Fibroblast of lung (primary cell): ENCODE results near the gene HCN3. TPM values are rescaled to one million over a fixed set of nuclear protein-coding genes. Genes with fewer than 3 reads are reported as not detected.
A peak's percentile ranks its signal among the peaks of the same experiment; 100 is the strongest.

Experiments used
- DNase-seq, 2 donors: peaks; one replicate each; pipeline versions ENCODE4 v3.0.0 to v3.0.0-alpha.2; 2010; ENCODE audit warnings: low read depth in 2 of 2
- H2AFZ ChIP-seq: 2 replicates; pipeline ENCODE4 v1.5.1; 2012; ENCODE audit warnings: low read length, control low read depth, inconsistent platforms
- H3K27ac ChIP-seq: 2 replicates; pipeline ENCODE4 v1.5.1; 2011; ENCODE audit warnings: low read length, control low read depth; ENCODE audit not compliant: insufficient read depth
- H3K27me3 ChIP-seq: 2 replicates; pipeline ENCODE4 v1.5.1; 2011; ENCODE audit warnings: mild to moderate bottlenecking, low read length; ENCODE audit not compliant: control insufficient read depth, insufficient read depth
- H3K36me3 ChIP-seq: 2 replicates; pipeline ENCODE4 v1.5.1; 2011; ENCODE audit warnings: low read length; ENCODE audit not compliant: control insufficient read depth, insufficient read depth
- H3K4me1 ChIP-seq: 2 replicates; pipeline ENCODE4 v1.5.1; 2011; ENCODE audit warnings: low read length; ENCODE audit not compliant: control insufficient read depth, insufficient read depth; ENCODE audit errors: extremely low read depth
- H3K4me2 ChIP-seq: 2 replicates; pipeline ENCODE4 v1.5.1; 2011; ENCODE audit warnings: low read length, control low read depth; ENCODE audit not compliant: insufficient read depth; ENCODE audit errors: extremely low read depth
- H3K4me3 ChIP-seq, 4 experiments: fragments of 200-600 bp in 1 of 4; sonication (generic) in 1 of 4; replicated peaks in 1 of 4; 2 replicates each; pipeline ENCODE4 v1.5.1; 2011 to 2016; ENCODE audit warnings: low read length in 4 of 4, low read depth in 3 of 4, mild to moderate bottlenecking in 3 of 4, control low read depth in 2 of 4, inconsistent platforms in 1 of 4, mixed read lengths in 1 of 4; ENCODE audit not compliant: insufficient read depth in 1 of 4; ENCODE audit errors: control extremely low read depth in 1 of 4
- H3K79me2 ChIP-seq: 2 replicates; pipeline ENCODE4 v1.5.1; 2012; ENCODE audit warnings: mild to moderate bottlenecking, low read length, inconsistent platforms; ENCODE audit not compliant: control insufficient read depth, insufficient read depth
- H3K9ac ChIP-seq: 2 replicates; pipeline ENCODE4 v1.5.1; 2011; ENCODE audit warnings: mild to moderate bottlenecking, low read length, control low read depth; ENCODE audit not compliant: insufficient read depth
- H3K9me3 ChIP-seq: 2 replicates; pipeline ENCODE4 v1.5.1; 2012; ENCODE audit warnings: low read depth, low read length; ENCODE audit not compliant: control insufficient read depth, insufficient read depth
- H4K20me1 ChIP-seq: 2 replicates; pipeline ENCODE4 v1.5.1; 2011; ENCODE audit warnings: low read length; ENCODE audit not compliant: control insufficient read depth, insufficient read depth; ENCODE audit errors: extremely low read depth
- CTCF ChIP-seq, 2 donors: IDR thresholded peaks in 1 of 2; conservative IDR thresholded peaks in 1 of 2; 1 replicate in 1 of 2; 2 replicates in 1 of 2; pipeline ENCODE4 v1.5.1; 2011 to 2012; ENCODE audit warnings: low read length in 2 of 2, control low read depth in 1 of 2, inconsistent platforms in 1 of 2, low read depth in 1 of 2, mild to moderate bottlenecking in 1 of 2
- EZH2 ChIP-seq: IDR thresholded peaks from 2 replicates; pipeline ENCODE4 v1.5.1; 2012; ENCODE audit warnings: low read length, control low read depth, mild to moderate bottlenecking; ENCODE audit errors: missing control alignments
- polyA plus RNA-seq, 2 donors: library from polyadenylated mRNA; depleted of rRNA in 1 of 2; stranded (reverse) in 1 of 2; unstranded in 1 of 2; fragments of >200 nt; gene quantifications; 2 replicates each; pipeline ENCODE4 v1.2.1, GENCODE V29; 2011 to 2012; ENCODE audit warnings: missing spikeins in 1 of 2
- total RNA-seq: library from RNA; depleted of rRNA; stranded (reverse); fragments of >200 nt; gene quantifications from 2 replicates; pipeline ENCODE4 v1.2.1, GENCODE V29; 2014

The HCN3 gene
- total and polyA plus RNA-seq, 2 donors (not counting 1 experiment from before 2014, with no cell fraction given): 0.86 to 0.99 TPM

GRCh38 chr1:155329980-155330598 is 52.8 kb downstream of the HCN3 start:
- Histone ChIP-seq H3K27me3 (no peaks in the 10 kb centered on the region), H3K9ac (no peak overlapping the region), H3K79me2 (peaks cover 4% of the 10 kb centered on the region), H3K36me3 (peaks cover 7% of the 10 kb centered on the region), H3K27ac (no peak overlapping the region), H3K4me2 (no peak overlapping the region), H3K9me3 (no peaks in the 10 kb centered on the region), H3K4me3 (no peak overlapping the region), H4K20me1 (no peaks in the 10 kb centered on the region), H2AFZ (no peak overlapping the region), H3K4me1 (no peaks in the 10 kb centered on the region)
- DNase-seq: no peak
- TF ChIP-seq CTCF (conservative IDR thresholded peaks at IDR 0.05 in 1 of 2, IDR thresholded peaks at IDR 0.05 in 1 of 2; ENCODE audit: low read depth in 1 of 2, low read length in 2 of 2): no peak
- no peak for TF ChIP-seq EZH2

DNA sequence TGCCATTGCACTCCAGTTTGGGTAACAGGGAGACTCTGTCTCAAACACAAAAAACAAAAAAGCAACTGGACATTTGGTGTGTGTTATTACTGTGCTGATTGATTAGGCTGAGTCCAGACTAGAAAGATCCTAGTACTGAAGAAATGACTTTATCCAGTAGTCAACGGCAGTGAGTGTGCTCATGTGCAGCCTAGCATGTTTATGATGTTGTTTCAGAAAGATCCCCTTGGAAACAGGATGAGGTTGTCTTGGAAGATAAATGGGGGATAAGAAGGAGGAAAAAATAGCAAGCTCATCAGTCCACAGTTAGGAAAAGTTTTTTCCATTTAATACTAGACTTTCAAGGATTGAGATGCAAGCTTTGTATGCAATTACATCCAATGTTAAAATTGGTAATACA is 57.7 kb downstream of the HCN3 start:
- no peaks in the 10 kb centered on the region for H3K9me3 ChIP-seq
- peaks cover 9% of the 10 kb centered on the region for H3K36me3 ChIP-seq
- TF ChIP-seq CTCF (conservative IDR thresholded peaks at IDR 0.05 in 1 of 2, IDR thresholded peaks at IDR 0.05 in 1 of 2; ENCODE audit: low read depth in 1 of 2, low read length in 2 of 2) (no peak), EZH2 (no peak)
- H3K4me3 ChIP-seq: no peak overlapping the region
- no peaks in the 10 kb centered on the region for H3K4me1 ChIP-seq
- H3K27me3 ChIP-seq: no peaks in the 10 kb centered on the region
- peak in 1 of 2 donors; percentile 27 for DNase-seq
- H3K27ac ChIP-seq: no peak overlapping the region
- H3K9ac ChIP-seq: no peak overlapping the region
- H4K20me1 ChIP-seq: no peaks in the 10 kb centered on the region
- no peak overlapping the region for H3K4me2 ChIP-seq
- no peak overlapping the region for H2AFZ ChIP-seq
- H3K79me2 ChIP-seq: no peaks in the 10 kb centered on the region

Other genes starting within 250 kb of the HCN3 start
- under 0.01 and 0.17 TPM in 2 replicates for gene DCST2, start 243.7 kb upstream of the HCN3 start, total RNA-seq
- 0.06 and 0.10 TPM in 2 replicates for gene DCST2, start 243.7 kb upstream of the HCN3 start, polyA plus RNA-seq
- not detected in 2 replicates for gene DCST1, start 243.6 kb upstream of the HCN3 start, total RNA-seq
- not detected in 2 replicates for gene DCST1, start 243.6 kb upstream of the HCN3 start, polyA plus RNA-seq
- 49.1 and 58.5 TPM in 2 replicates for gene ADAM15, start 226.1 kb upstream of the HCN3 start, total RNA-seq
- 19.5 and 28.9 TPM in 2 replicates for gene ADAM15, start 226.1 kb upstream of the HCN3 start, polyA plus RNA-seq
- 2.8 and 3.8 TPM in 2 replicates for gene EFNA4, start 213.7 kb upstream of the HCN3 start, total RNA-seq
- gene EFNA4, start 213.7 kb upstream of the HCN3 start, polyA plus RNA-seq: 2.6 and 4.3 TPM in 2 replicates
- 0.33 and 0.51 TPM in 2 replicates for gene EFNA3, start 198.6 kb upstream of the HCN3 start, total RNA-seq
- gene EFNA3, start 198.6 kb upstream of the HCN3 start, polyA plus RNA-seq: 0.16 and 0.30 TPM in 2 replicates
- gene EFNA1, start 149.6 kb upstream of the HCN3 start, total RNA-seq: 0.26 TPM in 1 of 2 replicates, not detected in the other
- gene EFNA1, start 149.6 kb upstream of the HCN3 start, polyA plus RNA-seq: 0.06 and 0.07 TPM in 2 replicates
- gene SLC50A1, start 141.6 kb upstream of the HCN3 start, total RNA-seq: 35.4 and 61.1 TPM in 2 replicates
- 29.4 and 36.0 TPM in 2 replicates for gene SLC50A1, start 141.6 kb upstream of the HCN3 start, polyA plus RNA-seq
- gene DPM3, start 136.9 kb upstream of the HCN3 start, total RNA-seq: 27.7 and 40.5 TPM in 2 replicates
- 31.9 and 35.4 TPM in 2 replicates for gene DPM3, start 136.9 kb upstream of the HCN3 start, polyA plus RNA-seq
- 122 and 125 TPM in 2 replicates for gene KRTCAP2, start 104.2 kb upstream of the HCN3 start, total RNA-seq
- 123 and 134 TPM in 2 replicates for gene KRTCAP2, start 104.2 kb upstream of the HCN3 start, polyA plus RNA-seq
- gene TRIM46, start 103.6 kb upstream of the HCN3 start, total RNA-seq: 3.1 and 4.0 TPM in 2 replicates
- 1.9 and 2.2 TPM in 2 replicates for gene TRIM46, start 103.6 kb upstream of the HCN3 start, polyA plus RNA-seq
- gene THBS3, start 69.6 kb upstream of the HCN3 start, total RNA-seq: 36.8 and 38.3 TPM in 2 replicates
- gene THBS3, start 69.6 kb upstream of the HCN3 start, polyA plus RNA-seq: 30.0 and 39.6 TPM in 2 replicates
- 36.7 and 46.6 TPM in 2 replicates for gene MTX1, start 68.8 kb upstream of the HCN3 start, total RNA-seq
- 42.2 and 52.4 TPM in 2 replicates for gene MTX1, start 68.8 kb upstream of the HCN3 start, polyA plus RNA-seq
- 5.4 and 12.9 TPM in 2 replicates for gene ENTREP3, start 22.0 kb upstream of the HCN3 start, total RNA-seq
- 8.5 and 14.3 TPM in 2 replicates for gene ENTREP3, start 22.0 kb upstream of the HCN3 start, polyA plus RNA-seq
- 25.2 and 33.2 TPM in 2 replicates for gene SCAMP3, start 15.1 kb upstream of the HCN3 start, total RNA-seq
- 106 and 151 TPM in 2 replicates for gene SCAMP3, start 15.1 kb upstream of the HCN3 start, polyA plus RNA-seq
- gene CLK2, start 4.0 kb upstream of the HCN3 start, total RNA-seq: 21.3 and 26.8 TPM in 2 replicates
- 34.0 and 40.9 TPM in 2 replicates for gene CLK2, start 4.0 kb upstream of the HCN3 start, polyA plus RNA-seq
- gene PKLR, start 24.0 kb downstream of the HCN3 start, total RNA-seq: not detected in 2 replicates
- not detected in 2 replicates for gene PKLR, start 24.0 kb downstream of the HCN3 start, polyA plus RNA-seq
- gene FDPS, start 31.4 kb downstream of the HCN3 start, total RNA-seq: 279 and 840 TPM in 2 replicates
- 399 TPM in 2 replicates for gene FDPS, start 31.4 kb downstream of the HCN3 start, polyA plus RNA-seq
- gene RUSC1, start 43.4 kb downstream of the HCN3 start, total RNA-seq: 9.8 and 12.6 TPM in 2 replicates
- gene RUSC1, start 43.4 kb downstream of the HCN3 start, polyA plus RNA-seq: 16.4 and 22.8 TPM in 2 replicates